Activated CD8-positive, alpha-beta memory T cell treated with anti-CD3 and anti-CD28 coated beads, Interleukin-2, amount 50 U/mL, for 24 hours (primary cell): ENCODE measurements around the gene CTPS2.
"Not testable (repeated sequence)": the region's sequence is repeated elsewhere in the genome, so short reads cannot be mapped to it uniquely, and the experiment has no call there.

Experiments used
- DNase-seq: peaks from one replicate; pipeline ENCODE4 v3.0.0-alpha.2; 2020; ENCODE audit errors: extremely low read depth

The CTPS2 gene

GRCh38 chrX:16712548-16713155, at the start of gene CTPS2:
Gene CTPS2 (minus strand): TSS chrX:16712669. CDS start chrX:16702902, 9,767 bp downstream.
- DNase-seq = no peak

- DNase-seq = not testable (repeated sequence)
Measured at GRCh38 chrX:16761500-16761899, 49.0 kb upstream of the CTPS2 start.

- DNase-seq = no peak
Measured at GRCh38 chrX:16756724-16757123, 44.3 kb upstream of the CTPS2 start.

- DNase-seq = no peak
Measured at GRCh38 chrX:16754019-16754418, 41.5 kb upstream of the CTPS2 start.

GRCh38 chrX:16750136-16750535, 37.7 kb upstream of the CTPS2 start:
- DNase-seq = no peak

- DNase-seq = no peak
Measured at GRCh38 chrX:16748425-16748824, 36.0 kb upstream of the CTPS2 start.

- DNase-seq = no peak
Measured at GRCh38 chrX:16745659-16746058, 33.2 kb upstream of the CTPS2 start.

- no peak for DNase-seq
Measured at GRCh38 chrX:16745102-16745501, 32.6 kb upstream of the CTPS2 start.

- DNase-seq = no peak
Measured at GRCh38 chrX:16743604-16744325, 31.3 kb upstream of the CTPS2 start.

- no peak for DNase-seq
Measured at GRCh38 chrX:16739574-16739973, 27.1 kb upstream of the CTPS2 start.

GRCh38 chrX:16737024-16737423, 24.6 kb upstream of the CTPS2 start:
- DNase-seq = no peak

GRCh38 chrX:16733013-16733412, 20.5 kb upstream of the CTPS2 start:
- no peak for DNase-seq

GRCh38 chrX:16730450-16730849, 18.0 kb upstream of the CTPS2 start:
- no peak for DNase-seq

GRCh38 chrX:16727637-16728036, 15.2 kb upstream of the CTPS2 start:
- no peak for DNase-seq

GRCh38 chrX:16726347-16726988, 14.0 kb upstream of the CTPS2 start:
- not testable (repeated sequence) for DNase-seq

- DNase-seq = no peak
Measured at GRCh38 chrX:16725072-16725471, 12.6 kb upstream of the CTPS2 start.

- DNase-seq = no peak
Measured at GRCh38 chrX:16722481-16722880, 10.0 kb upstream of the CTPS2 start.

GRCh38 chrX:16719334-16720084, 7.0 kb upstream of the CTPS2 start, which contains the start of gene SYAP1:
Gene SYAP1 (plus strand): TSS chrX:16719612. CDS start chrX:16719725, 113 bp downstream.
- DNase-seq = peak; percentile 75

GRCh38 chrX:16718824-16719333, 6.4 kb upstream of the CTPS2 start:
- no peak for DNase-seq

- DNase-seq = not testable (repeated sequence)
Measured at GRCh38 chrX:16716451-16716850, 4.0 kb upstream of the CTPS2 start.

GRCh38 chrX:16715638-16716037, 3.2 kb upstream of the CTPS2 start:
- DNase-seq = not testable (repeated sequence)

GRCh38 chrX:16714504-16714903, 2.0 kb upstream of the CTPS2 start:
- DNase-seq = no peak
